ENCODE results near the gene ABHD2.

ABHD2 gene

DNA sequence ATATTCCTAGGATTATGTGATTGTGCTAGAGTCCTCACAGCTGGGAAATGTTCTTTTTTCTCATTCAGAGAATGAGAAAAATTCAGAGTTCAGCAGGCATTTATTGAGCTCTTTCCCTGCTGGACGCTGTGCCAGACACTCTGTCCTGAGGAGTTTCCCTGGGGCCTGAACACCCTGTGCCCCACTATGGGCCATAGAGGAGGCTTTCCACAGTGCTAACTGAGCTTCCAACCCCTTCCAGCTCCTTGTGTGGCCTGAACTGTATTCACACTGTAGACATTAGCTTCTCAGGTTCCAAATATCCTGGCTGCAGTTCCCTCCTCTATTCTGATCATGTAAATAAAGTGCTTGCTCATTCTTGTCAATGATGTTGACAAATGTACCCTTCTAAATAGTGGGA is 10.0 kb downstream of the ABHD2 start:
- Histone ChIP-seq H3K4me2 (ENCODE audit: low read length) (no peak overlapping the region), H3K27me3 (ENCODE audit: insufficient read depth, low read length) (no peaks in the 10 kb centered on the region), H3K9me3 (ENCODE audit: low read length) (no peaks in the 10 kb centered on the region), H3K4me3 (ENCODE audit: low read depth, low read length, poor library complexity, severe bottlenecking) (no peak overlapping the region), H3K9me2 (ENCODE audit: low read depth, low read length) (no peaks in the 10 kb centered on the region), H3K79me2 (ENCODE audit: insufficient read depth, low read length) (no peaks in the 10 kb centered on the region), H4K20me1 (ENCODE audit: insufficient read depth, low read length) (no peaks in the 10 kb centered on the region), H2AFZ (ENCODE audit: low read length) (no peak overlapping the region), H3K27ac (ENCODE audit: low read depth, low read length, poor library complexity, severe bottlenecking) (no peak overlapping the region), H3K9ac (ENCODE audit: low read length) (no peak overlapping the region), H3F3A (ENCODE audit: insufficient read depth, low read length) (no peaks in the 10 kb centered on the region), H3K36me3 (ENCODE audit: insufficient read depth, low read length) (peaks cover 16% of the 10 kb centered on the region; the same call in 1 of the 2 replicates), H3K4me1 (ENCODE audit: insufficient read depth, low read length, severe bottlenecking) (no peaks in the 10 kb centered on the region)
- no peak for TF ChIP-seq EZH2 (IDR thresholded peaks at IDR 0.05; ENCODE audit: borderline replicate concordance, low read length)
- TF ChIP-seq, protein P1, sequence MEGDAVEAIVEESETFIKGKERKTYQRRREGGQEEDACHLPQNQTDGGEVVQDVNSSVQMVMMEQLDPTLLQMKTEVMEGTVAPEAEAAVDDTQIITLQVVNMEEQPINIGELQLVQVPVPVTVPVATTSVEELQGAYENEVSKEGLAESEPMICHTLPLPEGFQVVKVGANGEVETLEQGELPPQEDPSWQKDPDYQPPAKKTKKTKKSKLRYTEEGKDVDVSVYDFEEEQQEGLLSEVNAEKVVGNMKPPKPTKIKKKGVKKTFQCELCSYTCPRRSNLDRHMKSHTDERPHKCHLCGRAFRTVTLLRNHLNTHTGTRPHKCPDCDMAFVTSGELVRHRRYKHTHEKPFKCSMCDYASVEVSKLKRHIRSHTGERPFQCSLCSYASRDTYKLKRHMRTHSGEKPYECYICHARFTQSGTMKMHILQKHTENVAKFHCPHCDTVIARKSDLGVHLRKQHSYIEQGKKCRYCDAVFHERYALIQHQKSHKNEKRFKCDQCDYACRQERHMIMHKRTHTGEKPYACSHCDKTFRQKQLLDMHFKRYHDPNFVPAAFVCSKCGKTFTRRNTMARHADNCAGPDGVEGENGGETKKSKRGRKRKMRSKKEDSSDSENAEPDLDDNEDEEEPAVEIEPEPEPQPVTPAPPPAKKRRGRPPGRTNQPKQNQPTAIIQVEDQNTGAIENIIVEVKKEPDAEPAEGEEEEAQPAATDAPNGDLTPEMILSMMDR (IDR thresholded peaks at IDR 0.05; ENCODE audit: low read length): no peak

DNA sequence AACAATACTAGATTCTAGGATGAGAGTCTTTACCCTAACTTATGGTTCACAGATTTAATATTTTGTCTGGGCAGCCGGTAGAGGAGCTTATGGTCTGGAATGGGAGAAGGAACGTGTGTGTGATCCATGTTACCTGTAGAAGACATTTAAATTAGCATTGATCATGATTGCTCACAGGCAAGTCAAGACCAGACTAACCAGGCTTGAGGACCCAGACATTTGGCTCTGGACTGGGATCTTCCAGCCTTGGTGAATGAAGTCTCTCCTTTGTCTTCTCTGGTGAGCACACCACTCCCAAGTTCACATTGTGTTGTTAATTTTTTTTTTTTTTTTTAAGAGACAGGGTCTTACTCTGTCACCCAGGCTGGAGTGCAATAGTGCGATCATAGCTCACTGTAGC is 11.7 kb downstream of the ABHD2 start:
- no peak for TF ChIP-seq EZH2 (IDR thresholded peaks at IDR 0.05; ENCODE audit: borderline replicate concordance, low read length)
- no peaks in the 10 kb centered on the region for H3K9me2 ChIP-seq (ENCODE audit: low read depth, low read length)
- no peaks in the 10 kb centered on the region for H3K4me1 ChIP-seq (ENCODE audit: insufficient read depth, low read length, severe bottlenecking)
- no peak overlapping the region for H3K27ac ChIP-seq (ENCODE audit: low read depth, low read length, poor library complexity, severe bottlenecking)
- no peak overlapping the region for H2AFZ ChIP-seq (ENCODE audit: low read length)
- H3K79me2 ChIP-seq (ENCODE audit: insufficient read depth, low read length): no peaks in the 10 kb centered on the region
- no peaks in the 10 kb centered on the region for H3F3A ChIP-seq (ENCODE audit: insufficient read depth, low read length)
- peaks cover 25% of the 10 kb centered on the region; the same call in 1 of the 2 replicates for H3K36me3 ChIP-seq (ENCODE audit: insufficient read depth, low read length)
- no peak overlapping the region for H3K4me2 ChIP-seq (ENCODE audit: low read length)
- H3K4me3 ChIP-seq (ENCODE audit: low read depth, low read length, poor library complexity, severe bottlenecking): no peak overlapping the region
- no peaks in the 10 kb centered on the region for H3K9me3 ChIP-seq (ENCODE audit: low read length)
- H3K9ac ChIP-seq (ENCODE audit: low read length): no peak overlapping the region
- no peaks in the 10 kb centered on the region for H4K20me1 ChIP-seq (ENCODE audit: insufficient read depth, low read length)
- no peaks in the 10 kb centered on the region for H3K27me3 ChIP-seq (ENCODE audit: insufficient read depth, low read length)

DNA sequence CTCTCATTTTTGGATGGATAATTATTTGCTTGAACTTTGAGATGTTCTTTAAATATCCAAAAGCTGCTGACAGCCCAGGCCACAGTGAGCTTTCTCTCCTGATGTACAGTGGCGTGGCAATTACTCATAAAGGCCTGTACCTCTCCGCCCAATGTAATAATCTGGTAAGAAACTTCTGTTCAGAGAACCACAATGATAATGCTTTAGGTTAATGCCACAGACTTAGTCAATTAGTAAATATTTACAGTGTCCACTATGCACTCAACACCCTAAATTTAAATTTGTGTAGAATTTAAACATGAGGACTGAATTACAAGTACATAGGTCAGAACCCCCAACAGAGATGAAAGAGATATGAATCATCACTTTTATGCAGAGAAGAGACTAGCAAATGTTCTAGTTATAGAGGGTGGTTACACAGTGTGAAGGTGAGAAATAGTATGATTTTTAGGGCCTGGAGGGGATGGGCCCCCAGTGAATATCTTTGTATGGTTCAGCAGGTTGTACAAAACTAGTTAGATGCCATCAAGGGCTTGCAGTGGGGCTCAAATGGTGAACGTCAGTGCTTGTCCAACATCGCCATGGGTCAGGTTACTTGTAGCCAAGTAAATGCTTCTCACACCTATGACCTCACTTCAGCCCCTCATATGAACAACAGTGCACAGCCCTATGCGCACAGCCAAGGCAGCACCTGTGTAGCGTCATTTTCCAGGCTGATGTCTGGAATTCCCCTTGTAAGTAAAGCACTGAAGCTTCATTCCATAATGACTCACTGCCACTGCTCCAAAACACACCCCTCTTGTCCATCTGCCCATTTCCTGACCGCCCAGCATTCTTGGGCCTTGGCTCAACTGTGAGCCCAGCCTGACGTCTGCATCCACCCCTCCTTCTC is 13.3 kb downstream of the ABHD2 start:
- no peaks in the 10 kb centered on the region for H3K79me2 ChIP-seq (ENCODE audit: insufficient read depth, low read length)
- no peaks in the 10 kb centered on the region for H3K9me3 ChIP-seq (ENCODE audit: low read length)
- no peak overlapping the region for H3K4me3 ChIP-seq (ENCODE audit: low read depth, low read length, poor library complexity, severe bottlenecking)
- peaks cover 24% of the 10 kb centered on the region; the same call in 1 of the 2 replicates for H3K36me3 ChIP-seq (ENCODE audit: insufficient read depth, low read length)
- H3K4me2 ChIP-seq (ENCODE audit: low read length): no peak overlapping the region
- H3K4me1 ChIP-seq (ENCODE audit: insufficient read depth, low read length, severe bottlenecking): no peaks in the 10 kb centered on the region
- H3K27ac ChIP-seq (ENCODE audit: low read depth, low read length, poor library complexity, severe bottlenecking): no peak overlapping the region
- H3K9me2 ChIP-seq (ENCODE audit: low read depth, low read length): no peaks in the 10 kb centered on the region
- TF ChIP-seq, protein P1 (IDR thresholded peaks at IDR 0.05; ENCODE audit: low read length): no peak
- no peak for TF ChIP-seq EZH2 (IDR thresholded peaks at IDR 0.05; ENCODE audit: borderline replicate concordance, low read length)
- no peak overlapping the region for H2AFZ ChIP-seq (ENCODE audit: low read length)
- H3F3A ChIP-seq (ENCODE audit: insufficient read depth, low read length): no peaks in the 10 kb centered on the region
- no peaks in the 10 kb centered on the region for H4K20me1 ChIP-seq (ENCODE audit: insufficient read depth, low read length)
- no peaks in the 10 kb centered on the region for H3K27me3 ChIP-seq (ENCODE audit: insufficient read depth, low read length)
- no peak overlapping the region for H3K9ac ChIP-seq (ENCODE audit: low read length)

All from OCI-LY1 (cell line).